ENCODE data around the gene MARCO. TPM values are rescaled to one million over a fixed set of nuclear protein-coding genes. Genes with fewer than 3 reads are reported as not detected.

MARCO gene
- total and polyA plus RNA-seq, 2 of the 8 experiments (the other 6 are each of a cell fraction or from before 2014, with no cell fraction given), result not detected

GRCh38 chr2:119011162-119011909 lies 69.3 kb downstream of the MARCO start (continued):
- peak; percentile 28; the same call in 1 of the 2 replicates for TF ChIP-seq E2F6 (IDR thresholded peaks at IDR 0.05)
- no peak for TF ChIP-seq JUND (IDR thresholded peaks at IDR 0.05; ENCODE audit: low read length)
- no peak for TF ChIP-seq RBBP5 (IDR thresholded peaks at IDR 0.05; ENCODE audit: borderline replicate concordance, low read depth, low read length)
- TF ChIP-seq ASH2L (IDR thresholded peaks at IDR 0.05; ENCODE audit: low read length), result peak; percentile 27
- no peak for TF ChIP-seq EGR1 (IDR thresholded peaks at IDR 0.05; ENCODE audit: borderline replicate concordance, low read depth, low read length)
- no peak for TF ChIP-seq TEAD4 (IDR thresholded peaks at IDR 0.05; ENCODE audit: low read depth, low read length)
- no peak for TF ChIP-seq SIRT6 (IDR thresholded peaks at IDR 0.05; ENCODE audit: low read length)
- TF ChIP-seq CTCF (IDR thresholded peaks at IDR 0.05; ENCODE audit: control extremely low read depth in 1 of 3, insufficient read depth in 1 of 3, low read depth in 1 of 3, low read length in 3 of 3), result peak; percentile 73 to 80 (median 74)
- TF ChIP-seq TAF1 (IDR thresholded peaks at IDR 0.05; ENCODE audit: low read depth, low read length), result no peak
- no peak for TF ChIP-seq SIN3A (conservative IDR thresholded peaks at IDR 0.05 in 1 of 2, IDR thresholded peaks at IDR 0.05 in 1 of 2; ENCODE audit: low read depth in 1 of 2, low read length in 2 of 2)

All from H1 (cell line).